T-helper 9 cell (primary cell): ENCODE results near the gene PTPRG.
"Not testable (repeated sequence)": the region's sequence is repeated elsewhere in the genome, so short reads cannot be mapped to it uniquely, and the experiment has no call there.

Source experiments
- DNase-seq: peaks from one replicate; pipeline ENCODE4 v3.0.0-alpha.2; 2020

The PTPRG gene

DNA sequence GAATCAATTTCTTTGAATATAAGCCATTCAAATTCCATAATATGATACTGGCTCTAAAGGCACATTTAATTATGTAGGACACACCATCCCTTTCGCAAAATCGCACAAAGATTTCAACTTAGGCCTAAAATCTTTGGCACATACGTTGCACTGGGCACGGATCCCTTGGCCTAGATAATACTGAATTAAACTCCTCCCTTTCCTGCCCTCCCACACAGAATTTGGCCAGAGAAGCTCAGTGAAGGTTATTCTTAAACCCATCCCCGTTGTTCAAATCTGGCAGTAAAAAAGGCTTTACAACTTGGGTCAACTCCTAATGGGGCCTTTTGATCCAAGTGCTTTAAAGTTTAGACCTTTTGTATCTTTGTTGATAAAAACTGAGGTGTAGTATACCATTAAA, 247.2 kb downstream of the PTPRG start:
- no peak for DNase-seq

DNA sequence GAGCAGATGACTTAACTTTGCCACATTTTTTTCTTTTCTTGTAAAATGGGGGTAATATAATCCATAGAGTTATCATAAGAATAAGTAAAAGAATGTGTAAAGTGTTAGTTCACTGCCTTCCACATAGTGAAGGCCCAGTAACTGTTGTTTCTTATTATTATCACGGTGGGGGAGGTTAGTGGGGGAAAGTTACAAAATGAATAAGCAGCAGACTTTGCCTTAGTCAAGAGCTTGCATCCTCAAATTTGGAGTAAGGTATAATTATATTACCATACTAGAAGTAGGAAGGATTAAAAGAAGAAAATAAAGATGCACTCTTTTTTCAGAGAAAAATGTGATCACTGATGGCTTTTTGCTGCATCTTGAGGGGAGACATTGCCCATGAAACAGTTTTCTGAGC, 247.6 kb downstream of the PTPRG start:
- no peak for DNase-seq

DNA sequence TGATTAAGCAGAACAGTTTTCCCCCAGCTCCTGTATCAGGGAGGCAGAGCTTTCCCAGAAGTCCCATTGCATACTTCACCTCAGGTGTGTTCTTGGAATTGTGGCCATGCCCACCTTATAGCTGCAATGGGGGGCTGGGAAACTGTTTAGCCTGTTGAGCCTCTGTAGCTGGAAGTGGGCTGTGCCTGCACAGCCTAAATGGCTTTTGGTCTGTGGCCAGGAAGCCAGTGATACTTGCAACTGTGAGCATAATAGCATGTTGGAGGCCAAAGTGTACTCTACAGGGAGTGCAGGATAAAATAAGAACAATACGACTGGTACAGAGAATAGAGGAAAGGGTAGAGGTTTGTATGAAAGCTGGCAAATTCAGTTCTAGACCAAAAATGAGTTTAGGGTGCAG, 248.5 kb downstream of the PTPRG start:
- DNase-seq: no peak

DNA sequence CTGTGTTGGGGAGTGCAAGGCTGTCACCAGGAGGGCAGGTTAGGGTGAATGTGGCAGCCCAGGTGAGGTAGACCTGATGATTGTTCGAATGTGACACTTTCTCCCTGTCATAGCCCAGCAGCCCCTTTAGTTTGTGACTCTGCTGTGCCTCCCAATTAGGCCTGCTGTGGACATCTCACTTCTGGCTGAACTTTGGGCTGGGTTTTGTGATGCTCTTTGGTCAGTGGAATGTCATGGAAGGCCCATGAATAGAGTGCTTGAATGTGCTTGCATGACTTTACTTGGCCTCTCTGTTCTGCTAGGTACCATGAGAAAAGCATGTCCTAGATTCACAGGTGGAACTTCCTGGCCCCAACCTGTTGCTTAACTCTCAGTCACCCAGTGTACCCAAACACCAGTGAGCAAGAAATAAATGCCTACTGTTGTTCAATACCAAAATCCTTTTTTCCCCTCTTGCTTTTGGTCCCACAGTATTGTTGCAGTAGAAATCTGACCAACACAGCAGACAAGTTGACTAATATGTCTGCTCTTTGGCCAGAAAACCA, 249.7 kb downstream of the PTPRG start:
- DNase-seq: no peak

DNA sequence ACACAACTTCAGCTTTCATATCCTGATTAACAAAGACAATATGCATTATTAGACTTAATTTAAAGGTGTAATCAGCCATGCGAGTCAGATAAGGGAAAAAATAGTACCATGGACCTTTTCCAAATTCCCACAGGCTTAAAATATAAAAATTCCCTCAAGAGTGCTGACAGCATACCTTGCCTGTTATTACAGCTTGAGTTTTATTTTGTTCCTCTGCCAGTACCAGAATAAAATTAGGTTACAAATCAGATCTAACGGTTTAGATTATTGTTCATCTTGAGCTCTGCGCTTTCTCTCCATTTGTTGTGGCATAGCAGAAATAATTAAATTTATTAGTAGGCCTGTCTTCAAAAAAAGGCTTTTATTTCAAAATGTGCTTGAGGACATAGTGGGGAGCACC, 250.3 kb downstream of the PTPRG start:
- no peak for DNase-seq

DNA sequence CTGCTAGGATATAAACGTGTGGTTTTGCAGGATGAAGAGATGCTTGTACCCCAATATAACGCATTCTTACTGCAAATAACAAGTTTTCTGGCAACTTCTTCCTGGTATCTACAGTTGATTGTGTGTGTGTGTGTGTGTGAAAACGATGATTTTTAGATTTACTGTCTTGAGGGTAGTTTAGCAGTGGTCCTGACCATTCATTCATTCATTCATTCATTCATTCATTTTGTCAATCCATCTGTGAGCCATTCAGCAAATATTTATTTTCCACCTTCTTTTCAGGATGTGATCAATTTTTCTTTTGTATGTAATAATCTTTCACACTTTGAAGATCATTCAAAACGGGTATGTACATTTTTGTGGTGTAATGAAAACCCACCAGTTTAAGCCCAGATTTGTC, 250.7 kb downstream of the PTPRG start:
- no peak for DNase-seq

DNA sequence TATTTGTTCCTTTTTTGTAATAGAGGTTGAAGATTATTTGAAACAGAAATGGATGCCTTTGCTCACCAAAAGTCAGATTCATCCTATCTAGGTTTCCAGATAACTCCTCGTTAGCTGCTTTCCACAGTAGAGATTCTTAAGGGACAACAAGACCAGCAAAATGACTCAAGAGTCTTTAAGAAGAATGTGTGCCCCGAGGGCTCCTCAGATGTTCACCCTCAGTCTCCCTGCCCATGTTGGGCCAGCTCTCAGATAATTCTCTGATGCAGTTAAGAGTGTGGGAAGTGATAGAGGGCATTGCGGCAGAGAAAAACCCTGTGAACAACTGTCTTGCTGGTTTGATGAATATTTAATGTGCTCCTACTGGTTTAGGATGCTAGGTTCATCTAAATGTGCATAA, 251.1 kb downstream of the PTPRG start:
- DNase-seq: no peak

DNA sequence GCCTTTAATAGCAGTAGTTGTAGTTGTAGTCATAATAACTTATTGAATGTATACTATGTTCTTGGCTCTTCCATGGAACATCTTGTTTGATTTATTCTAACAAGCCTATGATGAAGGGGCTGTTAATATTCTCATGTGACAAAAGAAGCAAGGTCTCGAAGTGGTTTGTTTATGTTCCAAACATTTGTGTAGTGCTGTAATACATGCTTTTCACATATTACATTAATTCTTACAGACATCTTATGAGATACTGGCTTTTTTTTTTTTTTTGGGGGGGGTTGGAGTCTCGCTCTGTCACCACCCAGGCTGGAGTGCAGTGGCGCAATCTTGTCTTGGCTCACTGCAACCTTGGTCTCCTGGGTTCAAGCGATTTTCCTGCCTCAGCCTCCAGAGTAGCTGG, 252.3 kb downstream of the PTPRG start:
- no peak for DNase-seq

DNA sequence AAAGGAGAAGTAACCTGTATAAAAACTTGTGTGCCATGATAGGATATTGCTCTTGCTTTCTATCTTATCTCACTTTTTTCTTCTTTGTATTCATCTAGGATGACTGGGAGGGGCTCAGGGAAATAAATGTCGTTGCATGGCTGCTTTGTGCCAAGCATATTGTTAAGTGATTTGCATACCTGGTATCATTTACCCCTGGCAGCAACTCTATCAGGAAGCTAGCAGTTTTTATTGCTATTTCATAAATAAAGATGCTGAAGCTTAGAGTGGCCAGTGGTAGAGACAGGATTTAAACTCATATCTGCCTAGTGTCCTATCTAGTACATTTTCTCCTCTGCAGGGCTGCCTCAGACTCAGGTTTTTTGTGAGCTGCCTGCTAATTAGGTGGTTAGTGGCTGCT, 253.3 kb downstream of the PTPRG start:
- no peak for DNase-seq

DNA sequence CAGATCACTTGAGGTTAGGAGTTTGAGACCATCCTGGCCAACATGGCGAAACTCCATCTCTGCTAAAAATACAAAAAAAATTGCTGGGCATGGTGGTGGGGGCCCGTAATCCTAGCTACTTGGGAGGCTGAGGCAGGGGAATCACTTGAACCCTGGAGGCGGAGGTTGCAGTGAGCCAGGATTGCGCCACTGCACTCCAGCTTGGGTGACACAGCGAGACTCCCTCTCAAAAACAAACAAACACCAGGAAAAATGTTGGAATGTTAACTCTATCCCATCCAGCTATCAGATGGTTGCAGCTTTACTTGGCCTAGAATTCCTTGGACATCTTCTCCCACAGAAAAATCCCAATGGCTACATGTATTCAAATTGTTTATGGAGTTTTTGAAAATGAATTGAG, 254.9 kb downstream of the PTPRG start:
- DNase-seq: not testable (repeated sequence)

DNA sequence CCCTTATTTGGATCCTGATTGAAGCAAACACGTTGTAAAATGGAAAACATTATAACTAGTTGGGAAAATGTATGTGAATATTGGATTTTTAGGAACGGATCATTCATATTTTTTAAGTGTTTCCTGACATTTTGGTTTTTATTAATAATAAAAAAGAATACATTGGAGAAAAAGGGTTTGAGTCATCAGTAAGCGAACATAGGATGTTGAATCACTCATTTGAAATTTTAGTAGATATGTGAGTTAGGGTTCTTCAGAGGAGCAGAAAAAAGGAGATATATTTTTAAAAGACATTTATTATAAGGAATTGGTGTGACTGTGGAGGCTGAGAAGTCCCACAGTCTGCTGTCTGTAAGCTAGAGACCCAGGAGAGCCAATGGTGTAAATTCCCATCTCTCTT, 258.5 kb downstream of the PTPRG start:
- no peak for DNase-seq

DNA sequence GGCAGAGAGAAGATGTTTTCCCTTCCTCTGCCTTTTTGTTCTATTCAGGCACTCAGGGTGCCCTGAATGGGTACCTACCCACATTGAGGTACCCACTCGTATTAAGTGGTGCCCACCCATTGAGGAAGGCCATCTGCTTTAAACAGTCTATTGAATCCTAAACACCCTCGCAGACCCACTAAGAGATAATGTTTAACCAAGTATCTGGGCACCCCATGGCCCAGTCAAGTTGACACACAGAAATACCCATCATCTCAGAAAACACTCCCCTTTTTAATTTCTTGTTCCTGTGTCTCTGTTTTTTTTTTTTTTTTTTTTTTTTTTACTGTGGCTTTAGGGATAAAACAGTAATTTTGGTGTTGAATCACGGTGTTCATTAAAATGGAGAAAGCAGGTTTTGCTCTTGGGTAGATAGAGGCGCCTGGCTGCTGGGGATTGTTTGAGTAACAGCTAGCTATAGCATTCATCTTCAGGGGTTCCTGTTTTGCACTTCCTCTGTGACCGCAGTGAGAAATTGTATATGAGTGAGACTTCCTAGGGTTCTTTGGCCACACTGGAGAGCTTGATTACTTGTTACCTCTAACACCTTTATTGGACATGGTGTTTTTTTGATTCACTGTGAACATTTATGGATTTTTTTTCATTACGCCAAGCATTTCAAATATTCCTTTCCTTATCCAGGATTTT, 259.1 kb downstream of the PTPRG start:
- DNase-seq: no peak

DNA sequence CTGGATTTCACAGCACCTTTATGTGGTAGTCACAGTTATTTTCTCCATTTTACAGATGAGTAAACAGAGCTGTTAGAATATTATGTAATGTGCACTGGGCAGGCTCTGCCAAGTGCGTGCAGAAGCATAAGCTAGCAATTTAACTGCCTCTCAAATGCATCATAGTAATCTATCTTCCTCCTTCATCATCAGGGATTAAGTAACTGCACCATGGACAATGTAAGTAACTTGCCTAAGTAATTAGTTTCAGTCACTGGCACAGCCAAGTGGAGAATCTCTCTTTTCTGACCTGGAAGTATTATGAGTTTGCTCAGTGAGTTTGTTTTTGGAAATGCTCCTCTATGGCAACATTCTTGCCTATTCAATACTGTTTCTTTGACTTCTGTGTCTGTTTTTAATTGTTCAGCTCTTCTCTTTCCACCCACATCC, 260.5 kb downstream of the PTPRG start:
- DNase-seq: no peak

DNA sequence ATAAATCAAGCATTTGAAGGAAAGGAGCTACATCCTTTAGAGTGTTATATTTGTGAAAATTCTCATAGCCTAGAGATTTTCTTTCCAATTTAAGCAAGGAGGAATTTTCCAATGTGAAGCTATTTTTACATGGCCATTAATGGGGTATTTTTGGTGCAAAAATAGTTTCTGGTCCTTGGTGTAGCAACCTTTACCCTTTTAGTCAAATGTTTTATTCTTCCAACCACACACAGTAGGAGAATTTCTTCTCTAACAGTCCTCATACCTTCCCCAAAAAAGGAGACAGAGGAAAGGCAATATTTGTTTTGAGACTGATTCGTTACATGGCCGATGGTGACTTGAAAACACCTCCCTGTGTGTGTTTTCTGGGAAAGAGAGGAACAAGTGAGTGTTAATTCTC, 261.2 kb downstream of the PTPRG start:
- no peak for DNase-seq

DNA sequence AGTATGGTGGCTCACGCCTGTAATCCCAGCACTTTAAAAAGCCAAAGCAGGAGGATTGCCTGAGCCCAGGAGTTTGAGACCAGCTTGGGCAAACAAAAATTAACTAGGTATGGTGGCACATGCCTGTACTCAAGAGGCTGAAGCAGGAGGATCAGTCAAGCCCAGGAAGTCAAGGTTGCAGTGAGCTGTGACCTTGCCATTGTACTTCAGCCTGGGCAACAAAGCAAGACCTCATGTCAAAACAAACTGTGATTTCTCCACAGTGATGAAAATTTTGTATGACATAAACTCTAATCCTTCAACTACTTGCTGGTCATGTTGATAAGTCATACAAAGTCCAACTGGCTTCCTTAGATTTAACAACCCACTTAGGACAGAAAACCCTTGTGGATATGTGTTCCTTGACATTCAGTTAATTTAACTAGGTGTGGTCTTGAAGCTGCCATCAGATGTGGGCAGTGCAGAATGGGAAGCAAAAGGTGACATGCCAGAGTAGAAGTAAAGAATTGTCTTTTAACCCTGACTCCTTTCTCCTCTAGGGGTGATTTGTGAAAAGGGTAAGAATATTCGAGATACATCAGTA, 263.3 kb downstream of the PTPRG start:
- no peak for DNase-seq

DNA sequence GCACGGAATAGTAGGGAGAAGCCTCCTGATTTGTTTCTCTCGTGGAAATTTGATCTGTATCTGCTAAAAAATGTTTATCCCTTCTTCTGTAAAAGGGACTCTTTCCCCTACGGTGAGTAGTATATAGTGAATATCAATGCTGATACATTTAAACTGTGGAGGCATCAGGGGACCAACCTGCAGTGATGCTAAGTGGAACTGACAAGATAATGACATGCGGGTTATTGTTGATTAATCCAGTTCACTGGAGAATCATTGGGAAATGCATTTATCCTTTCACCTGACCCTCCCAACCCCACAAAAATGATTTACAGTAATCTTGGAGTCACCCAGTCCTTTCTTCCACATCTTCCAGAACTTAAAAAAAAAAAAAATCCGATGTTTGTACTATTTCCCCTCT, 264.8 kb downstream of the PTPRG start:
- no peak for DNase-seq

DNA sequence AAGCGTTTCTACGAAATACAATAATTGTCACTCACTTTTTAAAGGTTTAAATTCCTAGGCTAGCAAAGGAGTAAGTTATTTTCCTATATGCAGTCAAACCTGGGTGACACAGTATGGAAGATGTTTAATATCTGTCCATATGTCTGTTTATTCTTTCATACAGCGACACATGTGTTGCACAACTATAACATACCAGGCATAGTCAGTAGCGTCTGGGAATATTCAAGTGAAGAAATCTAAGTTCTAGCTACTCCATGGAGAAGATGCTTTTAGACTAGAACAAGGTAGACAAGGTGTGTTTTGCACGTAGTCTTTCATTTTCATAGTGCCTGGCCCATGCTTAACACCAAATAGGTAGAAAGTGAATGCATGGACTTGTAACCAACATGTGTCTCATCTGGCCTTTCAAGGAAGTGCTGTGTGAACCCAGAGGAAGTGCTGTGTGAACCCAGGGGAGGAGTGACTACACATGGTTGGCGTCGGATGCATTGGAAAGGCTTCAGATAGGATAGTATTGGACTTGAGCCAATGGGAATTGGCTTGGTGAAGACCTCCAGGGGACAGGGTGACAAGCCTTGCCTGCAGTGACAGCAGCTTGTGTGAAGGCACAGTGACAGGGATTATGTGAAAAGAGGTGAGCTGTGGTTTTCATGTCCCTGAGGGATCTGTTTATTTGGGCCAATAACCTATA, 267.0 kb downstream of the PTPRG start:
- no peak for DNase-seq

DNA sequence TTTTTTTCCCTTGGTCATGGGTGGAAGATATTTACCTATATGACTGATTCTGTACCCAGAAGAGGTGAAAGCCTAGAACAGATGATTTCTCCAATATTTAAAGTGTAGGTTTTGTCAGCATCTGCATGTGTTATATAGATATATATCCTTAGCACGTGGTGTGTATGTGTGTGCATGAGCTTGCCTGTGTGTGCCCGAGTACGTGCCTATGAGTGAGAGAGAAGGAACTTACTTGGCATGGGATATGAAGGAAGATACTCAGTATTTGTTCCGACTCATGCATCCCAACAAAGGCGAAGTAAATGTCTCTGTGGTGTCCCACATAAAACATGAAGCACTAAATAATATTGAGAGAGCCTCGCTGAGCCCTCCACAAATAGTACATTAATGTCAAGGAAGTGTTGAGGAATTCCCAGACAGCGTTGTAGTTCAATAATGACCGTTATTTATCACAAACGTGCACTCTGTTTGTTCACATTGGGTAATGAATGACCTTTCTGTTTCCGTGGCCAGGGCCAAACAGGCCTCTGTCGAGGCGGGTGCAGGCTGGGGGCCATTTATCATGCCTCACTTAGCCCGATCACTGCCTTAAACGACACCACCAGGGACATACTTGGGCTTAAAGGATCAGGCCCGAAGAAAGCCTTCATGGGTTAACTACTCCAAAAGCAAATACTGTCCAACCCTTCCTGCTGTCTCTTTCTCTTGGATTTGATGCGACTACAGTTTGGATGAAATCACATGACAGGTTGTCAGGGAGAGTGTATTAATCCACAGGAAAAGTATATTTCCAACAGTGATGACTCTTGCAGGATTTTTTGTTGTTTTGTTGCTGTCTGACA, 267.7 kb downstream of the PTPRG start:
- no peak for DNase-seq

DNA sequence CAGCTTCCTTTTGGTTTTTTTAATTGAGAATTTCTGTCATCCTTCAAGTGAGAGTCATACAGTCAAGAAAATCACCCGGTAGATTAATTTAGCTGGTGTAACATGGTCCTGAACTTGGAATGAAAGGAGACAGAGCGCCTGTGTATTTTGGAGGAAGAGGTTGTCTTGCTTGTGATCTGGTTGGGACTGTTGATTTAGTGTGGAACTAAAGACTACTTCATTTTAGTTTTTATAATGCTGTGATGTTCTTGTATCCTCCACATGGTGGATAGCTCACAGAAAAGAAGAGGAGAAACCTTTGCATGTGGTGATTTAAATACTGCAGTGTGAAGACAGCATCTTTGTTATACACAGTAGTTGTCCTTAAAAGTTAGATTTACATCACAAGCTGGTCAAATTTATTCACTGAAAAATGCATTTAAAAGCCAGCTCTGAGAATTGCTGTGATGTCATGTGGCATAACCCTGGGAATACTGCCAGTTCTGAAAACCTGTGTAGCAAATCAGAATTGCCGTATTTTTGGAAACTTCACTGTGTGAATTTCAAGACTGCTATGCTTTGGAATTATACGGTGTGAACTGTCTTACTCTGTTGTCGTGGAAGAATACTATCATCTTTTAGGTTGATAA, 268.5 kb downstream of the PTPRG start:
- DNase-seq: no peak

DNA sequence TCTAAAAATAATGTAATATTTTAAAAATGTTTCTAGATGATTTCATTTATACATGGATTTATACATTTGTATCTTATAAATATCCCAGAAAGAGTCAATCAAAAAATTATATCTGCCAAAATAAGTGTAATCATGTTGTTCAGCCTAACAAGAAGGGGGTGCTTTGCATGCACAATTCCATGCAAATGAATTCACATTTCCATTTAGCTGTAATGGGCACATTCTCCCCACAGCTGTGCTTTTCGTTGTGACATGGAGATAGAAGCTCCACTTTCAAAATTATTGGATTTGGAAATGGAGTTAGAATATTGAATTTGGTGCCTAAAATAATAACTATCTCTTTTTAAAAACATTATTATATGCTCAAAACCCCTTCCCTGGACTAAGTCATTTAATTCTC, 270.6 kb downstream of the PTPRG start:
- no peak for DNase-seq

DNA sequence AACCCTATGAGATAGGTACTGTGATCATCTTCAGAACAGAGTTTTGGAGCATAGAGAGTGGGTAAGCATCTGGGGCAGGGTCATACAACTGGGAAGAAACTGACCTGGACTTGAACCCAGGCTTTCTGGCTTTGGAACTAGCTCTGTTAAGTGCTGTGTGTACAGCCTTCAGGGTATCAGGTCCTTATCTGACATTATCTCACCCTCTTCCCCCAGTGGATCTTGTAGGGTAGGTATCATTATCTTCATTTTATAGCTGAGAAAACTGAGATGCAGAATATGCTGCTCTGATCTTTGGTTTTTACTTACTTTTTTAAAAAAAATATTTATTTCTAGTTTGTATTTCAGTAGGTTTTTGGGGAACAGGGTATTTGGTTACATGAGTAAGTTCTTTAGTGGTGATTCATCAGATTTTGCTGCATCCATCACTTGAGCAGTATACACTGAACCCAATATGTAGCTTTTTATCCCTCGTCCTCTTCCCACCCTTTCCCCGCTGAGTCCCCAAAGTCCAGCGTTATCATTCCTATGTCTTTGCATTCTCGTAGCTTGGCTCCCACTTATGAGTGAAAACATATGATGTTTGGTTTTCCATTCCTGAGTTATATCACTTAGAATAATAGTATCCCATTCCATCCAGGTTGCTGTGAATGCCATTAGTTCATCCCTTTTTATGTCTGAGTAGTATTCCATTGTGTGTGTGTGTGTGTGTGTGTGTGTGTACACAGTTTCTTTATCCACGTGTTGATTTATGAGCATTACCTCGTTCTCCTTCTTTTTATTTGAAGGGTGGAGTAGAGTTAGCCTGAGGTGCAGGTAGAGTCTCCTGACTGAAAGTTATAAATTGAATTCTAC, 271.2 kb downstream of the PTPRG start:
- DNase-seq: no peak

DNA sequence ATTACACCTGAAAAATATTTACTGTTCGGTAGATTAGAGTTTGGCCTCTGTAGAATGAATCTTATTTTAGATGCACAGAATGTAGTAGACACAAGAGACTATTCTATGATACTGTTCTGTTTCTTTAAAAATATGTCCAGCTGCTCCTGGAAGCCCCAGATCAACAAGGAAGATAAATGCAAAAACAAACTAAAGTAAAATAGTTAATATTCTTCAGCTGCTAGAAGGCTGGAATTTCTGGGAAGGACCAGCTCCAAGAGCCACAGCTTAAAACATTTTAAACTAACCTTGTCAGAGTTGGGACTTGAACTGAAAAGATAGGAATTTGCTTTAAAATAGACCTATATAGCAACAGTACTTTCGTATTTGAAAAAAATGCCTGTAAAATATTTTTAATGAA, 277.9 kb downstream of the PTPRG start:
- DNase-seq: no peak
